Fibroblast of lung (primary cell): ENCODE results near the gene C15orf61.

Experiments used
- EZH2 ChIP-seq: IDR thresholded peaks from 2 replicates; pipeline ENCODE4 v1.5.1; 2012; ENCODE audit warnings: low read length, control low read depth, mild to moderate bottlenecking; ENCODE audit errors: missing control alignments
- TF ChIP-seq, protein P1 (sequence below), 2 donors: IDR thresholded peaks in 1 of 2; conservative IDR thresholded peaks in 1 of 2; 1 replicate in 1 of 2; 2 replicates in 1 of 2; pipeline ENCODE4 v1.5.1; 2011 to 2012; ENCODE audit warnings: low read length in 2 of 2, control low read depth in 1 of 2, inconsistent platforms in 1 of 2, low read depth in 1 of 2, mild to moderate bottlenecking in 1 of 2

DNA sequence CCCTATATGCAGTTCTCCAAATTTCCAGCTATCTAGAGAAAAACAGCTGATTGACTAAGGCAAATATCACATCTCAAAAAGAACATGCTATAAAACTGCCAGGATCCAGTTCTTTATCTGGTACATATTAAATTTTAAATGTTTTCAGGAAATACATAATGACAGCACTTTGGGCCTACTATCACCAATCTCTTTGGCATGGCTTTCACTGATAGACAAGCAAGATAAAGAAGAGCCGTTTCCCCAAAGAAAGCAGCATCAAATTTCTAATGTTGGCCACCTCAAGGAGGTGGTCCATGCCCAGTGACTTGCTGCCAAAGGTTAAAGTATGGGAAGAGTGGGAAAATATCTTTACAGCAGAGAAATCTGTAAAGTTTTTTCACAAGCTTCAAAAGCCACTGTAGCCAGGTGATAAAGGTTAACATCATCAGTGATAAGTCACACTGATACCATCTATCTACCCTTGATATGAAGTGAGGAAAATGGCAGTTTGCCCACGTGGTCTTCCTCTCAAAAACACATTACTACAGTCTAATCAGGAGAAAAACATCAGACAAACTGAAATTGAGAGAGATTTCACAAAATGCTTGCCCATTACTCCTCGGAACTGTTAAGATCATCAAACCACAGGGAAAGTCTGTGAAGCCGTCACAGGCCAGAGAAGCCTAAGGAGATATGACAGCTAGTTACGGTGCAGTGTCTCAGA, 46.4 kb upstream of the C15orf61 start:
- no peak for TF ChIP-seq EZH2
- TF ChIP-seq, protein P1, sequence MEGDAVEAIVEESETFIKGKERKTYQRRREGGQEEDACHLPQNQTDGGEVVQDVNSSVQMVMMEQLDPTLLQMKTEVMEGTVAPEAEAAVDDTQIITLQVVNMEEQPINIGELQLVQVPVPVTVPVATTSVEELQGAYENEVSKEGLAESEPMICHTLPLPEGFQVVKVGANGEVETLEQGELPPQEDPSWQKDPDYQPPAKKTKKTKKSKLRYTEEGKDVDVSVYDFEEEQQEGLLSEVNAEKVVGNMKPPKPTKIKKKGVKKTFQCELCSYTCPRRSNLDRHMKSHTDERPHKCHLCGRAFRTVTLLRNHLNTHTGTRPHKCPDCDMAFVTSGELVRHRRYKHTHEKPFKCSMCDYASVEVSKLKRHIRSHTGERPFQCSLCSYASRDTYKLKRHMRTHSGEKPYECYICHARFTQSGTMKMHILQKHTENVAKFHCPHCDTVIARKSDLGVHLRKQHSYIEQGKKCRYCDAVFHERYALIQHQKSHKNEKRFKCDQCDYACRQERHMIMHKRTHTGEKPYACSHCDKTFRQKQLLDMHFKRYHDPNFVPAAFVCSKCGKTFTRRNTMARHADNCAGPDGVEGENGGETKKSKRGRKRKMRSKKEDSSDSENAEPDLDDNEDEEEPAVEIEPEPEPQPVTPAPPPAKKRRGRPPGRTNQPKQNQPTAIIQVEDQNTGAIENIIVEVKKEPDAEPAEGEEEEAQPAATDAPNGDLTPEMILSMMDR (conservative IDR thresholded peaks at IDR 0.05 in 1 of 2, IDR thresholded peaks at IDR 0.05 in 1 of 2; ENCODE audit: low read depth in 1 of 2, low read length in 2 of 2) = no peak
